DND-41 (cell line): ENCODE results near the gene REPS2.

Source experiments
- CTCF ChIP-seq: IDR thresholded peaks from 2 replicates; pipeline ENCODE4 v1.5.1; 2012; ENCODE audit warnings: borderline replicate concordance, low read length, moderate library complexity, mild to moderate bottlenecking; ENCODE audit not compliant: poor library complexity, severe bottlenecking; ENCODE audit errors: extremely low read depth
- EZH2 ChIP-seq: IDR thresholded peaks from 3 replicates; pipeline ENCODE4 v1.6.1; 2012; ENCODE audit warnings: borderline replicate concordance, low read depth, mild to moderate bottlenecking, moderate library complexity, low read length, inconsistent platforms; ENCODE audit not compliant: severe bottlenecking

- no peak for TF ChIP-seq CTCF
- TF ChIP-seq EZH2, result no peak
Measured at GRCh38 chrX:17185431-17185830, 239.0 kb downstream of the REPS2 start.
